A673 (cell line): ENCODE results near the gene SLC25A45. TPM values are rescaled to one million over a fixed set of nuclear protein-coding genes. Genes with fewer than 3 reads are reported as not detected.

Experiments used
- BruUV-seq: library from RNA; stranded (reverse); fragments of 400-500 nt; replicated peaks from 2 replicates; lab custom pipeline; 2021; lab: Mats Ljungman, UMichigan
- CTCF ChIA-PET: fragments of 300-600 bp; sonication (Branson Sonifier 250); formaldehyde crosslinking; loops from one replicate; lab custom pipeline; 2022; ENCODE audit warnings: antibody characterized with exemption; lab: Charles Lee
- POLR2A ChIA-PET: fragments of 300-600 bp; sonication (Branson Sonifier 250); formaldehyde crosslinking; loops from one replicate; lab custom pipeline; 2022; ENCODE audit warnings: antibody characterized with exemption; ENCODE audit not compliant: low non-redundant PET; lab: Charles Lee
- DNase-seq: peaks from one replicate; pipeline ENCODE4 v3.0.0-alpha.2; 2015; ENCODE audit warnings: low spot score
- H3K27ac ChIP-seq: fragments of 200-600 bp; sonication (generic); 2 replicates; pipeline ENCODE4 v1.5.1; 2016; ENCODE audit warnings: mixed run types, low read depth, mild to moderate bottlenecking, mixed read lengths, antibody characterized with exemption, low read length; ENCODE audit not compliant: poor library complexity, severe bottlenecking
- H3K27me3 ChIP-seq: fragments of 200-600 bp; sonication (generic); replicated peaks from 2 replicates; pipeline ENCODE4 v1.6.1; 2017; ENCODE audit warnings: mixed run types, low read depth, mild to moderate bottlenecking, mixed read lengths, antibody characterized with exemption, low read length; ENCODE audit not compliant: insufficient read depth, poor library complexity
- H3K36me3 ChIP-seq: fragments of 200-600 bp; sonication (generic); 2 replicates; pipeline ENCODE4 v1.6.1; 2016; ENCODE audit warnings: mixed run types, mild to moderate bottlenecking, mixed read lengths, antibody characterized with exemption, low read length; ENCODE audit not compliant: insufficient read depth, poor library complexity, severe bottlenecking
- H3K4me1 ChIP-seq: fragments of 200-600 bp; sonication (generic); 2 replicates; pipeline ENCODE4 v1.6.1; 2017; ENCODE audit warnings: mixed run types, mild to moderate bottlenecking, mixed read lengths, antibody characterized with exemption, low read length; ENCODE audit not compliant: insufficient read depth, poor library complexity, severe bottlenecking
- H3K4me3 ChIP-seq: fragments of 200-600 bp; sonication (generic); 2 replicates; pipeline ENCODE4 v1.5.1; 2016; ENCODE audit warnings: low read depth, mixed run types, mild to moderate bottlenecking, mixed read lengths, low read length; ENCODE audit not compliant: poor library complexity, severe bottlenecking
- H3K9me3 ChIP-seq: fragments of 200-600 bp; sonication (generic); 2 replicates; pipeline ENCODE4 v1.6.1; 2016; ENCODE audit warnings: mixed run types, low read depth, mild to moderate bottlenecking, mixed read lengths, antibody characterized with exemption, low read length; ENCODE audit not compliant: poor library complexity, severe bottlenecking
- EZH2 ChIP-seq: fragments of 200-600 bp; sonication (generic); IDR thresholded peaks from 2 replicates; pipeline ENCODE4 v1.6.1; 2017; ENCODE audit warnings: borderline replicate concordance, low read depth, mild to moderate bottlenecking, mixed read lengths, antibody characterized with exemption, low read length; ENCODE audit not compliant: poor library complexity, severe bottlenecking
- intact Hi-C: fragments of 100-400 bp; cut with micrococcal nuclease; formaldehyde crosslinking; loops from one replicate; pipeline ENCODE4 v1.10.0; 2022; ENCODE audit not compliant: unreplicated experiment
- total RNA-seq: library from RNA; stranded (reverse); gene quantifications from 2 replicates; pipeline ENCODE4 v1.2.3, GENCODE V29; 2021
- TF ChIP-seq, protein P1 (sequence below): fragments of 300-800, 200-600 bp; sonication (generic); conservative IDR thresholded peaks from 2 replicates; pipeline ENCODE4 v1.5.1; 2017; ENCODE audit warnings: low read depth, mild to moderate bottlenecking, antibody characterized with exemption, low read length, moderate library complexity, mixed read lengths

The SLC25A45 gene
- total RNA-seq, 1 experiment from 2014 or later: 5.3 TPM

DNA sequence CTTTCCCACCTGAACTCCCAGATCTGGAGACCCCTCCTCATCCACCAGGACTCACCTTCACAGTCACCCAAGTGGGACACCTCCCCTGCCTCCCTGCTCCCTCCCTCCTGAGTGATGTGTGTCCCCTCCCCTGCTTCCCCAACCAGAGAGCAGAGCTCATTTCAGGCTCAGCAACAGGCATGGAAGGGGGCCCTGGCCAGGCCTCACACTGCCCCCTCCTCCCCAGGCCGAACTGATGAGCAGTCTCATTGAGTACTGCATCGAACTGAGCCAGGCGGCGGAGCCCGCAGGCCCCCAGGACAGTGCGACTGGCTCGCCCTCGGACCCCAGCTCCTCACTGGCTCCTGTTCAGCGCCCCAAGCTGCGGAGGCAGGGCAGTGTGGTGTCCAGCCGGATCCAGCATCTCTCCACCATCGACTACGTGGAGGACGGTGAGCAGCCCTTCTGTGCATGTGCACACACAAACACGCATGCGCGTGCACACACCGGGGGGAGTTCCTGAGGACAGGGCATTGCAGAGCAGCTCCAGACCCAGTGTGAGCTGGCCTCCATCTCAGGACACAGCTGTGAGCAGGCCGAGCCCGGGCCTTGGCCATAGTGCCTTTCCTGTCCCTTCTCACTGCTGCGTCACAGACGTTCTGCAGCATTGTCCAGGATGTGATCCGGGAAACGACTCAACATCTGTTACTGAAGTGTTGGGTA is 22.3 kb upstream of the SLC25A45 start:
- no peak for DNase-seq
- TF ChIP-seq, protein P1, sequence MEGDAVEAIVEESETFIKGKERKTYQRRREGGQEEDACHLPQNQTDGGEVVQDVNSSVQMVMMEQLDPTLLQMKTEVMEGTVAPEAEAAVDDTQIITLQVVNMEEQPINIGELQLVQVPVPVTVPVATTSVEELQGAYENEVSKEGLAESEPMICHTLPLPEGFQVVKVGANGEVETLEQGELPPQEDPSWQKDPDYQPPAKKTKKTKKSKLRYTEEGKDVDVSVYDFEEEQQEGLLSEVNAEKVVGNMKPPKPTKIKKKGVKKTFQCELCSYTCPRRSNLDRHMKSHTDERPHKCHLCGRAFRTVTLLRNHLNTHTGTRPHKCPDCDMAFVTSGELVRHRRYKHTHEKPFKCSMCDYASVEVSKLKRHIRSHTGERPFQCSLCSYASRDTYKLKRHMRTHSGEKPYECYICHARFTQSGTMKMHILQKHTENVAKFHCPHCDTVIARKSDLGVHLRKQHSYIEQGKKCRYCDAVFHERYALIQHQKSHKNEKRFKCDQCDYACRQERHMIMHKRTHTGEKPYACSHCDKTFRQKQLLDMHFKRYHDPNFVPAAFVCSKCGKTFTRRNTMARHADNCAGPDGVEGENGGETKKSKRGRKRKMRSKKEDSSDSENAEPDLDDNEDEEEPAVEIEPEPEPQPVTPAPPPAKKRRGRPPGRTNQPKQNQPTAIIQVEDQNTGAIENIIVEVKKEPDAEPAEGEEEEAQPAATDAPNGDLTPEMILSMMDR: no peak
- no peak for TF ChIP-seq EZH2
- H3K36me3 ChIP-seq: peaks cover 57% of the 10 kb centered on the region
- POLR2A ChIA-PET: interaction anchor here (0.6 kb wide), 1 partner anchor 59 kb away, joined by 3 read pairs; no protein-coding TSS in a partner anchor
- BruUV-seq: no TSS peak
- H3K9me3 ChIP-seq: no peaks in the 10 kb centered on the region
- CTCF ChIA-PET: no interaction called here
- no peak overlapping the region for H3K4me3 ChIP-seq
- H3K27ac ChIP-seq: no peak overlapping the region
- intact Hi-C loops: no loop called here
- no peaks in the 10 kb centered on the region for H3K4me1 ChIP-seq
- no peaks in the 10 kb centered on the region for H3K27me3 ChIP-seq

DNA sequence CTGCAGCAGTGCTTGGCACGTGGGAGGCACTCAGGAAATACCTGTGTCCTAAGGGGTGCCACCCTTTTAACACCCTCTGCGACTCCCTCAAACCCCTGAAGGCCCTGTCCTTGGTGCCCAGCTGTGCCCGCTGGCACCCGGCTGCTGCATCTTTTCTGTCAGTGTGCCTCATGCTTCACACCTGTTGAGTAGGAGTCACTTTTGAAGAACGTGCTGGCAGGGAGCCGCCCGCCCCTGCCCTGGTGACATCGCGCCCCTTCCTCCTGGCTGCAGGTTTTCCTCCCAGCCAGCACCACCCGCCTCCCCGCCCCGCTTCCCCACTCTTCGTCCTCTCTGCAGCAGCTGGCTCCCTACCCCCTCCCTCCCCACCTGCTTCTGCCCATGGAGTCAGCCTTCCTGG is 21.8 kb upstream of the SLC25A45 start:
- Histone ChIP-seq H3K36me3 (peaks cover 57% of the 10 kb centered on the region), H3K27ac (no peak overlapping the region), H3K9me3 (no peaks in the 10 kb centered on the region), H3K4me3 (no peak overlapping the region), H3K27me3 (no peaks in the 10 kb centered on the region), H3K4me1 (no peaks in the 10 kb centered on the region)
- BruUV-seq: no TSS peak
- DNase-seq: no peak
- TF ChIP-seq, protein P1: no peak
- TF ChIP-seq EZH2: no peak
- CTCF ChIA-PET: no interaction called here
- intact Hi-C loops: no loop called here
- POLR2A ChIA-PET: interaction anchor here (0.6 kb wide), 1 partner anchor 60 kb away, joined by 3 read pairs; no protein-coding TSS in a partner anchor

DNA sequence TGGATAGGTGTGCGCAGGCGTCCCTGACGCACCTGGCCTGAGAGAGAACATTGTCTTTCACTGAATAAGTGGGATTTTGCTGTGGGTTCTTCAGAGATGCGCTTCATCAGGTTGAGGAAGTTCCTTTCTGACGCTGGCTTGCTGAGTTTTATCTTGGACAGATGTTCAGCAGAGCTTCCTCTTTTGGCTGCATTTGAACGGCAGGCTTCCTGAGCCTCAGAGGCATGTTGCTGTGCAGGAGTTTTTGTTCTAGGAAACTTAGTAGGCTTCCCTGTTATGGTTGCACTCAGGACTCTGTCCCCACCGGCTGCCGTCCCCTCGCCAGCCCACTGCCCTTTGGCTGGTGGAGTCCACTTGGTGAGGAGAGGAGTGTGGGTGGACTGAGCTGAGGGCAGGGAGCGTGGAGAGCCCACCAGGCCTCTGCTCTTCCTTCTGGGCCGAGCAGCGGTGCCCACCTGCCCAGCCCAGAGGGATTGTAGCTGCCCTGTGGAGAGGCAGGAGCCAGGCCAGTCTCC is 21.2 kb upstream of the SLC25A45 start:
- no peak for DNase-seq
- no peaks in the 10 kb centered on the region for H3K4me1 ChIP-seq
- peak overlapping the region; percentile 19 for H3K27ac ChIP-seq
- CTCF ChIA-PET: no interaction called here
- POLR2A ChIA-PET: no interaction called here
- H3K9me3 ChIP-seq: no peaks in the 10 kb centered on the region
- no peaks in the 10 kb centered on the region for H3K27me3 ChIP-seq
- BruUV-seq: no TSS peak
- no peak overlapping the region for H3K4me3 ChIP-seq
- TF ChIP-seq, protein P1: no peak
- TF ChIP-seq EZH2: no peak
- peaks cover 53% of the 10 kb centered on the region for H3K36me3 ChIP-seq
- intact Hi-C loops: no loop called here
